Measurements from ENCODE around the gene MRPS6. TPM values are rescaled to one million over a fixed set of nuclear protein-coding genes. Genes with fewer than 3 reads are reported as not detected.

MRPS6 gene
- total RNA-seq, 1 donor from 2014 or later: 129 TPM

DNA sequence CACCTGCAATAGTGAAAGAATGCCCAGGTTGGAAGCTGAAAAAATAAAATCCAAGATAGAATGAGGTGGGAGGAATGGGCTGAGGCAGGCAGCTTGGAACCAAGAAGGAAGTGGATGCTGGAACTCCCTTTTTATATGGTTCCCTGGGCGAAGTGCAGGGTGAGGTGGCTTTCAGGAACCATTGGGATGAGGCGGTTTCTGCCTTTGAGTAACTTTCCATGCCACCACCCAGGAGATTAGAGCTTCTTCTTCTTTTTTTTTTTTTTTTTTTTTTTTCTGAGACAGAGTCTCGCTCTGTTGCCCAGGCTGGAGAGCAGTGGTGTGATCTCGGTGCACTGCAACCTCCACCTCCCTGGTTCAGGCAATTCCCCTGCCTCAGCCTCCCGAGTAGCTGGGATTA is 17.8 kb upstream of the MRPS6 start:
- Mint-ChIP-seq H3K27ac (no peak overlapping the region), H3K9me3 (no peaks in the 10 kb centered on the region), H3K27me3 (ENCODE audit: low read depth) (no peaks in the 10 kb centered on the region), H3K36me3 (no peaks in the 10 kb centered on the region), H3K4me1 (no peaks in the 10 kb centered on the region), H3K4me3 (no peak overlapping the region)
- DNase-seq (ENCODE audit: low spot score in 2 of 2, unreplicated experiment in 2 of 2): no peak
- TF ChIP-seq, protein P1, sequence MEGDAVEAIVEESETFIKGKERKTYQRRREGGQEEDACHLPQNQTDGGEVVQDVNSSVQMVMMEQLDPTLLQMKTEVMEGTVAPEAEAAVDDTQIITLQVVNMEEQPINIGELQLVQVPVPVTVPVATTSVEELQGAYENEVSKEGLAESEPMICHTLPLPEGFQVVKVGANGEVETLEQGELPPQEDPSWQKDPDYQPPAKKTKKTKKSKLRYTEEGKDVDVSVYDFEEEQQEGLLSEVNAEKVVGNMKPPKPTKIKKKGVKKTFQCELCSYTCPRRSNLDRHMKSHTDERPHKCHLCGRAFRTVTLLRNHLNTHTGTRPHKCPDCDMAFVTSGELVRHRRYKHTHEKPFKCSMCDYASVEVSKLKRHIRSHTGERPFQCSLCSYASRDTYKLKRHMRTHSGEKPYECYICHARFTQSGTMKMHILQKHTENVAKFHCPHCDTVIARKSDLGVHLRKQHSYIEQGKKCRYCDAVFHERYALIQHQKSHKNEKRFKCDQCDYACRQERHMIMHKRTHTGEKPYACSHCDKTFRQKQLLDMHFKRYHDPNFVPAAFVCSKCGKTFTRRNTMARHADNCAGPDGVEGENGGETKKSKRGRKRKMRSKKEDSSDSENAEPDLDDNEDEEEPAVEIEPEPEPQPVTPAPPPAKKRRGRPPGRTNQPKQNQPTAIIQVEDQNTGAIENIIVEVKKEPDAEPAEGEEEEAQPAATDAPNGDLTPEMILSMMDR (IDR thresholded peaks at IDR 0.05; ENCODE audit: unreplicated experiment): no peak

DNA sequence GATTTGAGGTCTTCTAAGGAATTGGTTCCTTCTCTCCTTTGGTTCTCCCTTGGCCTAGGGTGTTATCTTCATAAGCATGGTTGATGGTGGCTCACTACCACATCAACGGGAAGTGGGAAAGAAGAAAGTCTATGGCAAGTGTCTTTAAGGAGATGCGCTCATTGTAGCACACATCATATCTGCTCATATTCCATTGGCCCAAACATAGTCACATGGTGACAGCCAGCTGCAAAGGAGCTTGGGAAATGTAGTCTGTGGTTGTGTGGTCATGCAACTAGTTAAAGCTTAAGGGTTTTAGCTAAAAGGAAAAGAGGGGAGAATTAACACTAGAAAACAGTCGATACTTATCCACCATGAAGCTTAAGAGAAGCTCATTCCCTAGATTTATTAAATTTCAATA is 11.4 kb upstream of the MRPS6 start:
- H3K27ac Mint-ChIP-seq: no peak overlapping the region
- no peaks in the 10 kb centered on the region for H3K27me3 Mint-ChIP-seq (ENCODE audit: low read depth)
- no peak for DNase-seq (ENCODE audit: low spot score in 2 of 2, unreplicated experiment in 2 of 2)
- H3K4me1 Mint-ChIP-seq: peaks cover 7% of the 10 kb centered on the region
- no peaks in the 10 kb centered on the region for H3K36me3 Mint-ChIP-seq
- TF ChIP-seq, protein P1 (IDR thresholded peaks at IDR 0.05; ENCODE audit: unreplicated experiment): no peak
- peaks cover 14% of the 10 kb centered on the region for H3K9me3 Mint-ChIP-seq
- no peak overlapping the region for H3K4me3 Mint-ChIP-seq

DNA sequence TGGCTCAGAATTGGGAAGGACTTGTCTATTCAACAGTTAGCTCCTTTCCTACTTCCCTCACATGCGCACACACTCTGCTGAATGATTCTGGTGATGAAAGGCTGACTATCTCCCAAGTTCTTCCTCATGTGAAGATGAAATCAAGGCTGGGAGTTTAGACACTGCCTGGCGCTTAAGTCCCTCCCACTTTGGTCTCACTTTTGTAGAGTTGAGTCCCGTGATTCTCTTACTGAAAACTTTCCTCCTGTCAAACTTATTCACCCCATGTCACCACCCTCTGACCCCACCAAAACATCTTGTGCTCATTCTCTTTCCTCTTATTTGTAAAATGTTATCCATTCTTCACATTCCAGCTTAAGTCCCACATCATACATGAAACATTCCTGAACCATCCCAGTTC is 8.4 kb upstream of the MRPS6 start:
- Mint-ChIP-seq H3K4me3 (no peak overlapping the region), H3K4me1 (peaks cover 12% of the 10 kb centered on the region), H3K9me3 (peaks cover 14% of the 10 kb centered on the region), H3K27me3 (ENCODE audit: low read depth) (no peaks in the 10 kb centered on the region), H3K27ac (peak overlapping the region; percentile 28), H3K36me3 (no peaks in the 10 kb centered on the region)
- TF ChIP-seq, protein P1 (IDR thresholded peaks at IDR 0.05; ENCODE audit: unreplicated experiment): no peak
- no peak for DNase-seq (ENCODE audit: low spot score in 2 of 2, unreplicated experiment in 2 of 2)

DNA sequence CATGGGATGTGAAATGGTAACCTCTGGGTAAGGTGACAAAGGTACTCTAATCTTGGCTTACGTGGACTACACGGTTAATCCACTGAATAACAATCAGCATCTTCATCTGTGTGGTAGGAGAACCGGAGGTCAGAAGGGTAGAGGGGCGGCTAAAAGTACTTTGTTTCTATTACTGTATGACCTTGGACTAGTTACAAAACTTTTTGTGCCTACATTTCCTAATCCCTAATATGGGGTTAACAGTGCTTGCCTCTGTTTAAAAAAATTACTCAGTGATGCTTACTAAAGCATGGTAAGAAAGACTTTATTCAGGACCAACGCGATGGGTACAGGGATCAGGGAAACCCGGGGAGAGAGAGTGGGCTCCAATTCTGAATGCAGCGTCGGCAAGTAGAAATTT is 1.7 kb upstream of the MRPS6 start:
- Mint-ChIP-seq H3K4me3 (peak overlapping the region; percentile 69), H3K9me3 (no peaks in the 10 kb centered on the region), H3K27ac (peak overlapping the region; percentile 75)

DNA sequence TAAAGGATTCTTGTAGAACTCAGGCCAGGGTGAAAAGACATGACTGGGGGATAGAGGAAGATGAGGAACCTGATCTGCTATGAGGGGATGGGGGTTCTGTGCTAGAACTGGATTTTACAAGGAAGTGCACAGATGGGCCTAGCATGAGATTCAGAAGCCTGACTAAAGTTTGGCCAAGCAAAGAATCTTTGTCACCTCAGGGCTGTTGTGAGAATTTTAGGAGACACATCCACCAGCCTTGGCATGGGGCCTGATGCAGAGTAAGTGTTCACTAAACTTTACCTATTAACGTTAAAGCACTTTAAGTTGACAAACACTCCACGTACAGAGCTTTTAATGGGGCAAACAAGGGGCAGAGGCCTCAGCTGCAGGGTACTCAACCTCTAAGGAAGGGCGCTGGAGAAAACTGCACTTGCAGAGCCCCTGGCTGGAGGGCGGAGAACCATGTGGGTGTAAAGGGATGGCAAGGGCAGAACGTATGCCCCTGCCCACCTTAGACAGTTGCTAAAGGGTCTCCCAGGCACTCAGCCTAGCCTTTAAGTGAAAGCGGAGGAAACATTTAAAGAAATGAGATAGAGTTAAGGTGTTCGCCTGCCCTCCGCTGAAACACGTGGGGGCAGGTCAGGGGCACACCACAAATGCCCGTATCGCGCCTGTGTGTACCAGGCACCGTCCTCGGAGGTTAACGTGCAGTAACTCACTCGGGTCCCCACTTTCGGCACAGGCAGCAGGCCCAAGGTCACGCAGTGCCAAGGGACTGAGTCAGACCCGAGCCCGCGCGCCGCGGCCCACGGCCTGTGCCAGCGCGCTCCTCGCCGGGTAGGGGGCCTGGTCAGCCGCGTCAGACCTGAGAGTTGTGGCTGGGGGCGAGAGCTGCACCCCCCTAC is 990 bp upstream of the MRPS6 start:
- H3K27me3 Mint-ChIP-seq (ENCODE audit: low read depth): no peaks in the 10 kb centered on the region
- DNase-seq (ENCODE audit: low spot score in 2 of 2, unreplicated experiment in 2 of 2): no peak

More for the DNA sequence above, 1.7 kb upstream of the MRPS6 start:
- peaks cover 37% of the 10 kb centered on the region for H3K4me1 Mint-ChIP-seq
- TF ChIP-seq, protein P1 (IDR thresholded peaks at IDR 0.05; ENCODE audit: unreplicated experiment): no peak
- no peaks in the 10 kb centered on the region for H3K27me3 Mint-ChIP-seq (ENCODE audit: low read depth)
- H3K36me3 Mint-ChIP-seq: no peaks in the 10 kb centered on the region
- DNase-seq (ENCODE audit: low spot score in 2 of 2, unreplicated experiment in 2 of 2): no peak

More for the DNA sequence above, 990 bp upstream of the MRPS6 start:
- peak overlapping the region; percentile 75 for H3K27ac Mint-ChIP-seq
- peak overlapping the region; percentile 69 for H3K4me3 Mint-ChIP-seq
- TF ChIP-seq, protein P1 (IDR thresholded peaks at IDR 0.05; ENCODE audit: unreplicated experiment): no peak
- no peaks in the 10 kb centered on the region for H3K9me3 Mint-ChIP-seq
- peaks cover 39% of the 10 kb centered on the region for H3K4me1 Mint-ChIP-seq
- no peaks in the 10 kb centered on the region for H3K36me3 Mint-ChIP-seq
